DOHH2 (cell line): ENCODE results near the gene RBM28.

ENCODE experiments used
- H3F3A ChIP-seq: fragments of 200-600 bp; sonication (generic), shearing (Covaris generic); 2 replicates; pipeline ENCODE4 v1.6.0; 2016; ENCODE audit warnings: antibody characterized with exemption, mild to moderate bottlenecking; ENCODE audit not compliant: control insufficient read depth, insufficient read depth
- H3K27ac ChIP-seq: fragments of 200-600 bp; sonication (generic); 2 replicates; pipeline ENCODE4 v1.5.1; 2014; ENCODE audit warnings: low read depth, mild to moderate bottlenecking, low read length, moderate library complexity
- H3K27me3 ChIP-seq: fragments of 200-600 bp; sonication (generic); 2 replicates; pipeline ENCODE4 v1.6.1; 2014; ENCODE audit warnings: mild to moderate bottlenecking, low read length, mixed read lengths; ENCODE audit not compliant: control insufficient read depth
- H3K36me3 ChIP-seq: fragments of 200-600 bp; sonication (generic); 2 replicates; pipeline ENCODE4 v1.6.1; 2014; ENCODE audit warnings: mild to moderate bottlenecking, low read length, moderate library complexity, mixed read lengths; ENCODE audit not compliant: control insufficient read depth
- H3K4me1 ChIP-seq: fragments of 200-600 bp; sonication (generic); 2 replicates; pipeline ENCODE4 v1.6.1; 2014; ENCODE audit warnings: mild to moderate bottlenecking, low read length, mixed read lengths; ENCODE audit not compliant: control insufficient read depth
- H3K4me2 ChIP-seq: fragments of 200-600 bp; sonication (generic); 2 replicates; pipeline ENCODE4 v1.6.0; 2014; ENCODE audit warnings: mild to moderate bottlenecking, low read length, moderate library complexity
- H3K4me3 ChIP-seq: fragments of 200-600 bp; sonication (generic); 2 replicates; pipeline ENCODE4 v1.5.1; 2014; ENCODE audit warnings: mild to moderate bottlenecking, low read length, mixed read lengths
- H3K79me2 ChIP-seq: fragments of 200-600 bp; sonication (generic); 2 replicates; pipeline ENCODE4 v1.6.1; 2014; ENCODE audit warnings: mild to moderate bottlenecking, low read length, mixed read lengths; ENCODE audit not compliant: control insufficient read depth
- H3K9me2 ChIP-seq: fragments of 200-600 bp; sonication (generic); replicated peaks from 2 replicates; pipeline ENCODE4 v1.6.1; 2014; ENCODE audit warnings: mild to moderate bottlenecking, low read length, mixed read lengths; ENCODE audit not compliant: control insufficient read depth
- H3K9me3 ChIP-seq: fragments of 200-600 bp; sonication (generic); 2 replicates; pipeline ENCODE4 v1.6.1; 2014; ENCODE audit warnings: antibody characterized with exemption, low read length, mixed read lengths; ENCODE audit not compliant: control insufficient read depth, insufficient read depth
- H4K20me1 ChIP-seq: fragments of 200-600 bp; sonication (generic); 2 replicates; pipeline ENCODE4 v1.6.0; 2014; ENCODE audit warnings: low read depth, mild to moderate bottlenecking, antibody characterized with exemption, low read length, moderate library complexity; ENCODE audit not compliant: control insufficient read depth, insufficient read depth
- CTCF ChIP-seq: fragments of 200-600 bp; sonication (generic); IDR thresholded peaks from one replicate; pipeline ENCODE4 v1.5.1; 2014; ENCODE audit warnings: antibody characterized with exemption, mild to moderate bottlenecking, low read depth, low read length; ENCODE audit not compliant: poor library complexity, severe bottlenecking
- EZH2phosphoT487 ChIP-seq: fragments of 200-600 bp; sonication (generic); IDR thresholded peaks from 2 replicates; pipeline ENCODE4 v1.6.1; 2017; ENCODE audit warnings: borderline replicate concordance, mild to moderate bottlenecking, antibody characterized with exemption, low read length, moderate library complexity, mixed read lengths

RBM28 gene

GRCh38 chr7:128380483-128381106 lies 36.9 kb upstream of the RBM28 start:
- Histone ChIP-seq H3K27me3 (peaks cover 14% of the 10 kb centered on the region), H3K9me3 (no peaks in the 10 kb centered on the region), H3K4me1 (0 out of 2 replicates have a peak, but pooled peaks cover 5% of the 10 kb centered on the region), H3F3A (no peaks in the 10 kb centered on the region), H3K27ac (no peak overlapping the region), H3K9me2 (no peaks in the 10 kb centered on the region), H3K36me3 (no peaks in the 10 kb centered on the region), H3K79me2 (no peaks in the 10 kb centered on the region), H4K20me1 (no peaks in the 10 kb centered on the region), H3K4me3 (no peak overlapping the region), H3K4me2 (no peak overlapping the region)
- TF ChIP-seq EZH2phosphoT487 = no peak
- TF ChIP-seq CTCF = no peak

- no peak for TF ChIP-seq EZH2phosphoT487
- TF ChIP-seq CTCF = no peak
- Histone ChIP-seq H4K20me1 (no peaks in the 10 kb centered on the region), H3K36me3 (no peaks in the 10 kb centered on the region)
Observed at GRCh38 chr7:128379900-128380479, 36.3 kb upstream of the RBM28 start.

GRCh38 chr7:128378637-128379036 lies 34.9 kb upstream of the RBM28 start:
- H3K4me3 ChIP-seq = no peak overlapping the region
- H3K9me2 ChIP-seq = no peaks in the 10 kb centered on the region
- no peak overlapping the region for H3K27ac ChIP-seq
- H3F3A ChIP-seq = no peaks in the 10 kb centered on the region
- no peaks in the 10 kb centered on the region for H3K4me1 ChIP-seq
- H3K4me2 ChIP-seq = no peak overlapping the region
- H3K36me3 ChIP-seq = no peaks in the 10 kb centered on the region
- H3K9me3 ChIP-seq = no peaks in the 10 kb centered on the region
- H4K20me1 ChIP-seq = no peaks in the 10 kb centered on the region
- H3K27me3 ChIP-seq = peaks cover 24% of the 10 kb centered on the region
- TF ChIP-seq EZH2phosphoT487 (no peak), CTCF (no peak)
- H3K79me2 ChIP-seq = no peaks in the 10 kb centered on the region

More at GRCh38 chr7:128379900-128380479, 36.3 kb upstream of the RBM28 start:
- Histone ChIP-seq H3K79me2 (no peaks in the 10 kb centered on the region), H3K4me3 (no peak overlapping the region), H3K27me3 (peaks cover 14% of the 10 kb centered on the region), H3F3A (no peaks in the 10 kb centered on the region), H3K9me3 (no peaks in the 10 kb centered on the region), H3K9me2 (no peaks in the 10 kb centered on the region), H3K27ac (no peak overlapping the region), H3K4me1 (0 out of 2 replicates have a peak, but pooled peaks cover 5% of the 10 kb centered on the region), H3K4me2 (no peak overlapping the region)
